ENCODE results near the gene DUSP8. TPM values are rescaled to one million over a fixed set of nuclear protein-coding genes. Genes with fewer than 3 reads are reported as not detected.
"Not testable (repeated sequence)": the region's sequence is repeated elsewhere in the genome, so short reads cannot be mapped to it uniquely, and the experiment has no call there.

DUSP8 gene
- total and polyA plus RNA-seq, 2 donors (not counting 1 experiment from before 2014, with no cell fraction given), result 4.3 to 7.2 TPM

GRCh38 chr11:1608363-1608762 lies 36.3 kb upstream of the DUSP8 start, which contains the start of gene KRTAP5-3:
Gene KRTAP5-3 (minus strand): TSS chr11:1608463. CDS start chr11:1608385, 78 bp downstream.
- POLR2A ChIA-PET, result no interaction called here
- H3K36me3 ChIP-seq (replicated peaks in 1 of 2; ENCODE audit: control extremely low read depth in 1 of 2, control insufficient read depth in 1 of 2, extremely low read depth in 1 of 2, insufficient read depth in 2 of 2, low read length in 1 of 2), result no peaks in the 10 kb centered on the region

GRCh38 chr11:1607901-1608300 lies 35.8 kb upstream of the DUSP8 start:
- H3K4me3 ChIP-seq (ENCODE audit: control extremely low read depth in 1 of 5, extremely low read depth in 1 of 5, insufficient read depth in 1 of 5, low read depth in 2 of 5, low read length in 4 of 5); H3K27me3 ChIP-seq (replicated peaks in 1 of 4; ENCODE audit: control extremely low read depth in 1 of 4, control insufficient read depth in 3 of 4, insufficient read depth in 4 of 4, low read length in 3 of 4); H3K4me2 ChIP-seq (replicated peaks; ENCODE audit: low read depth, low read length, poor library complexity, severe bottlenecking); H3K27ac ChIP-seq (ENCODE audit: low read length in 2 of 2); H3K9me3 ChIP-seq (ENCODE audit: control extremely low read depth in 1 of 3, control insufficient read depth in 2 of 3, insufficient read depth in 1 of 3, low read length in 2 of 3); H3K27ac Mint-ChIP-seq; H3K4me1 Mint-ChIP-seq; H3K4me3 Mint-ChIP-seq; H4K20me1 ChIP-seq (ENCODE audit: control insufficient read depth, insufficient read depth, low read length, poor library complexity, severe bottlenecking); H3K79me2 ChIP-seq (ENCODE audit: control insufficient read depth, insufficient read depth, low read length); H3K36me3 ChIP-seq (replicated peaks in 1 of 2; ENCODE audit: control extremely low read depth in 1 of 2, control insufficient read depth in 1 of 2, extremely low read depth in 1 of 2, insufficient read depth in 2 of 2, low read length in 1 of 2); CTCF ChIA-PET; ATAC-seq (ENCODE audit: low read depth); H3K9me3 Mint-ChIP-seq (ENCODE audit: insufficient read depth); H2AFZ ChIP-seq (ENCODE audit: insufficient read depth, low read depth, low read length, poor library complexity, severe bottlenecking); H3K9ac ChIP-seq (ENCODE audit: low read length); DNase-seq; POLR2A ChIA-PET; intact Hi-C loops (cut with micrococcal nuclease): not testable (repeated sequence)
- peaks cover 15% of the 10 kb centered on the region for H3K27me3 Mint-ChIP-seq
- 63% methylated on average over 3 of the region's 5 CpGs for WGBS (ENCODE audit: insufficient coverage)
- peaks cover 0 to 15% of the 10 kb centered on the region in 2 donors for H3K4me1 ChIP-seq (ENCODE audit: control insufficient read depth in 2 of 2, insufficient read depth in 2 of 2, low read length in 2 of 2)

More at GRCh38 chr11:1608363-1608762, 36.3 kb upstream of the DUSP8 start, which contains the start of gene KRTAP5-3:
- H3K9ac ChIP-seq (ENCODE audit: low read length), result no peak within 1 kb of the TSS
- Mint-ChIP-seq H3K4me3 (no peak within 1 kb of the TSS), H3K27ac (no peak within 1 kb of the TSS), H3K9me3 (ENCODE audit: insufficient read depth) (no peaks in the 10 kb centered on the region), H3K4me1 (peaks cover 9% of the 10 kb centered on the region), H3K27me3 (peaks cover 14% of the 10 kb centered on the region)
- H2AFZ ChIP-seq (ENCODE audit: insufficient read depth, low read depth, low read length, poor library complexity, severe bottlenecking), result no peak within 1 kb of the TSS
- H3K27me3 ChIP-seq (replicated peaks in 1 of 4; ENCODE audit: control extremely low read depth in 1 of 4, control insufficient read depth in 3 of 4, insufficient read depth in 4 of 4, low read length in 3 of 4), result peaks cover 0 to 3% (median 0%) of the 10 kb centered on the region in 4 experiments
- peaks cover 0 to 3% (median 0%) of the 10 kb centered on the region in 3 donors for H3K9me3 ChIP-seq (ENCODE audit: control extremely low read depth in 1 of 3, control insufficient read depth in 2 of 3, insufficient read depth in 1 of 3, low read length in 2 of 3)
- CTCF ChIA-PET, result no interaction called here
- no peak for TF ChIP-seq EZH2 (IDR thresholded peaks at IDR 0.05; ENCODE audit: borderline replicate concordance, insufficient read depth, low read depth, low read length, poor library complexity, severe bottlenecking)
- TF ChIP-seq, protein P1, sequence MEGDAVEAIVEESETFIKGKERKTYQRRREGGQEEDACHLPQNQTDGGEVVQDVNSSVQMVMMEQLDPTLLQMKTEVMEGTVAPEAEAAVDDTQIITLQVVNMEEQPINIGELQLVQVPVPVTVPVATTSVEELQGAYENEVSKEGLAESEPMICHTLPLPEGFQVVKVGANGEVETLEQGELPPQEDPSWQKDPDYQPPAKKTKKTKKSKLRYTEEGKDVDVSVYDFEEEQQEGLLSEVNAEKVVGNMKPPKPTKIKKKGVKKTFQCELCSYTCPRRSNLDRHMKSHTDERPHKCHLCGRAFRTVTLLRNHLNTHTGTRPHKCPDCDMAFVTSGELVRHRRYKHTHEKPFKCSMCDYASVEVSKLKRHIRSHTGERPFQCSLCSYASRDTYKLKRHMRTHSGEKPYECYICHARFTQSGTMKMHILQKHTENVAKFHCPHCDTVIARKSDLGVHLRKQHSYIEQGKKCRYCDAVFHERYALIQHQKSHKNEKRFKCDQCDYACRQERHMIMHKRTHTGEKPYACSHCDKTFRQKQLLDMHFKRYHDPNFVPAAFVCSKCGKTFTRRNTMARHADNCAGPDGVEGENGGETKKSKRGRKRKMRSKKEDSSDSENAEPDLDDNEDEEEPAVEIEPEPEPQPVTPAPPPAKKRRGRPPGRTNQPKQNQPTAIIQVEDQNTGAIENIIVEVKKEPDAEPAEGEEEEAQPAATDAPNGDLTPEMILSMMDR (IDR thresholded peaks at IDR 0.05), result no peak
- no peak within 1 kb of the TSS for H3K4me2 ChIP-seq (replicated peaks; ENCODE audit: low read depth, low read length, poor library complexity, severe bottlenecking)
- DNase-seq (no peak), ATAC-seq (ENCODE audit: low read depth) (no peak)
- H3K27ac ChIP-seq (ENCODE audit: low read length in 2 of 2), result no peak within 1 kb of the TSS
- H3K79me2 ChIP-seq (ENCODE audit: control insufficient read depth, insufficient read depth, low read length), result no peaks in the 10 kb centered on the region
- H3K4me3 ChIP-seq (ENCODE audit: control extremely low read depth in 1 of 5, extremely low read depth in 1 of 5, insufficient read depth in 1 of 5, low read depth in 2 of 5, low read length in 4 of 5), result no peak within 1 kb of the TSS
- intact Hi-C loops (cut with micrococcal nuclease), result no loop called here
- WGBS (ENCODE audit: insufficient coverage), result no CpG with 5 or more reads among the region's 4 CpGs
- no peaks in the 10 kb centered on the region for H4K20me1 ChIP-seq (ENCODE audit: control insufficient read depth, insufficient read depth, low read length, poor library complexity, severe bottlenecking)
- peaks cover 0 to 15% of the 10 kb centered on the region in 2 donors for H3K4me1 ChIP-seq (ENCODE audit: control insufficient read depth in 2 of 2, insufficient read depth in 2 of 2, low read length in 2 of 2)

- H3K9ac ChIP-seq (ENCODE audit: low read length); H3K36me3 ChIP-seq (replicated peaks in 1 of 2; ENCODE audit: control extremely low read depth in 1 of 2, control insufficient read depth in 1 of 2, extremely low read depth in 1 of 2, insufficient read depth in 2 of 2, low read length in 1 of 2); H3K27ac ChIP-seq (ENCODE audit: low read length in 2 of 2); H3K4me3 ChIP-seq (ENCODE audit: control extremely low read depth in 1 of 5, extremely low read depth in 1 of 5, insufficient read depth in 1 of 5, low read depth in 2 of 5, low read length in 4 of 5); DNase-seq; H3K9me3 ChIP-seq (ENCODE audit: control extremely low read depth in 1 of 3, control insufficient read depth in 2 of 3, insufficient read depth in 1 of 3, low read length in 2 of 3); POLR2A ChIA-PET; H3K79me2 ChIP-seq (ENCODE audit: control insufficient read depth, insufficient read depth, low read length); H3K4me3 Mint-ChIP-seq; H4K20me1 ChIP-seq (ENCODE audit: control insufficient read depth, insufficient read depth, low read length, poor library complexity, severe bottlenecking); H3K4me2 ChIP-seq (replicated peaks; ENCODE audit: low read depth, low read length, poor library complexity, severe bottlenecking); H2AFZ ChIP-seq (ENCODE audit: insufficient read depth, low read depth, low read length, poor library complexity, severe bottlenecking); H3K4me1 Mint-ChIP-seq; CTCF ChIA-PET; intact Hi-C loops (cut with micrococcal nuclease); H3K27me3 ChIP-seq (replicated peaks in 1 of 4; ENCODE audit: control extremely low read depth in 1 of 4, control insufficient read depth in 3 of 4, insufficient read depth in 4 of 4, low read length in 3 of 4); H3K27ac Mint-ChIP-seq; H3K9me3 Mint-ChIP-seq (ENCODE audit: insufficient read depth); ATAC-seq (ENCODE audit: low read depth): not testable (repeated sequence)
- H3K4me1 ChIP-seq (ENCODE audit: control insufficient read depth in 2 of 2, insufficient read depth in 2 of 2, low read length in 2 of 2), result peaks cover 0 to 15% of the 10 kb centered on the region in 2 donors
- peaks cover 15% of the 10 kb centered on the region for H3K27me3 Mint-ChIP-seq
- 75% methylated on average over 18 of the region's 18 CpGs for WGBS (ENCODE audit: insufficient coverage)
These were observed 35.2 kb upstream of the DUSP8 start for GRCh38 chr11:1607156-1607845.

All from B cell (primary cell).